D341Med (cell line): Measurements from ENCODE around the gene CREB5.

Experiments
- DNase-seq: peaks from one replicate; pipeline ENCODE4 v3.0.0; 2012; ENCODE audit warnings: low spot score

The CREB5 gene

GRCh38 chr7:28646376-28647075 is 234.2 kb downstream of the CREB5 start:
- DNase-seq, result no peak

GRCh38 chr7:28647076-28647421 is 234.7 kb downstream of the CREB5 start:
- no peak for DNase-seq

- DNase-seq, result no peak
Measured at GRCh38 chr7:28649189-28649588, 236.9 kb downstream of the CREB5 start.

- no peak for DNase-seq
Measured at GRCh38 chr7:28649811-28650210, 237.5 kb downstream of the CREB5 start.

- DNase-seq, result no peak
Measured at GRCh38 chr7:28654110-28654509, 241.8 kb downstream of the CREB5 start.

- no peak for DNase-seq
Measured at GRCh38 chr7:28656529-28656928, 244.2 kb downstream of the CREB5 start.

GRCh38 chr7:28658381-28658780 is 246.1 kb downstream of the CREB5 start:
- no peak for DNase-seq

GRCh38 chr7:28660132-28660531 is 247.8 kb downstream of the CREB5 start:
- no peak for DNase-seq

- DNase-seq, result no peak
Measured at GRCh38 chr7:28661826-28662595, 249.7 kb downstream of the CREB5 start.

GRCh38 chr7:28666154-28666553 is 253.8 kb downstream of the CREB5 start:
- no peak for DNase-seq

- no peak for DNase-seq
Measured at GRCh38 chr7:28668085-28668484, 255.8 kb downstream of the CREB5 start.

GRCh38 chr7:28669330-28669729 is 257.0 kb downstream of the CREB5 start:
- DNase-seq, result no peak

- DNase-seq, result no peak
Measured at GRCh38 chr7:28671526-28671925, 259.2 kb downstream of the CREB5 start.

- DNase-seq, result no peak
Measured at GRCh38 chr7:28672397-28672797, 260.1 kb downstream of the CREB5 start.

GRCh38 chr7:28674359-28674782 is 262.1 kb downstream of the CREB5 start:
- no peak for DNase-seq

- DNase-seq, result no peak
Measured at GRCh38 chr7:28675429-28675828, 263.1 kb downstream of the CREB5 start.

- no peak for DNase-seq
Measured at GRCh38 chr7:28677668-28678067, 265.4 kb downstream of the CREB5 start.

GRCh38 chr7:28678431-28678965 is 266.2 kb downstream of the CREB5 start:
- DNase-seq, result no peak

GRCh38 chr7:28681693-28682310 is 269.5 kb downstream of the CREB5 start:
- DNase-seq, result no peak

GRCh38 chr7:28682801-28683200 is 270.5 kb downstream of the CREB5 start:
- no peak for DNase-seq

GRCh38 chr7:28684650-28685241 is 272.4 kb downstream of the CREB5 start:
- no peak for DNase-seq

- no peak for DNase-seq
Measured at GRCh38 chr7:28685242-28685643, 272.9 kb downstream of the CREB5 start.
